ENCODE data around the gene WNK1.

DNA sequence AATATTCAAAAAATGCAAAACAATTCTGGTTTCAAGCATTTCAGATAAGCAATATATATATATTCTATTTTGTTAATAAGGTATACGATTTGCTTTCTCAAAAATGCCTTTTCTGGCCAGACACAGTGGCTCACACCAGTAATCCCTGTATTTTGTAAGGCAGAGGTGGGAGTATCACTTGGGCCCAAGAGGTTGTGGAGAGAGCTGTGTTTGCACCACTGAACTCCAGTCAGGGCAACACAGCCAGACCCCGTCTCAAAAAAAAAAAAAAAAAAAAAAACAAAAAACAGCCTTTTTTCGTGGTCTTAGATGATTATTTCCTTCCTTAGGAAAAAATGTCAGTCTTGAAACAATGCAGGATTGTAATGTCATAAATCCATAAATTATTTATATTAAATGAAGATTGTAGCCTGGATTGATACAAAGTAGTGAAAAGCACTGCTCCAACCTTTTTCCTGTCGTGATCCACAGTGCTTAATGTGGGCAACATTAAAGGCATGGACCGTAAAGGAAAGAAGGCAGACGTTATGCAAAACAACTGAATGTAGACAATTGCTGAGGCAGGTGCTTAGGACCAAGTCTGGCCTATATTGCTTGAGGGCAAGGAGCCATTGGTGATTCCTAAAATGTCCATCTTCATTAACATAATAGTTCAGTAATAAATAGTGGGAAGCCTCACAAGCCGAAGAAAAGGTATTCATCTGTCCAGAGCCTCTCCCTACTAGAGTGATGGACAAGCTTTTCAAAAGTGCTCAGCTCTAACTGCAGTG lies 160.3 kb downstream of the WNK1 start:
- TF ChIP-seq, protein P1, sequence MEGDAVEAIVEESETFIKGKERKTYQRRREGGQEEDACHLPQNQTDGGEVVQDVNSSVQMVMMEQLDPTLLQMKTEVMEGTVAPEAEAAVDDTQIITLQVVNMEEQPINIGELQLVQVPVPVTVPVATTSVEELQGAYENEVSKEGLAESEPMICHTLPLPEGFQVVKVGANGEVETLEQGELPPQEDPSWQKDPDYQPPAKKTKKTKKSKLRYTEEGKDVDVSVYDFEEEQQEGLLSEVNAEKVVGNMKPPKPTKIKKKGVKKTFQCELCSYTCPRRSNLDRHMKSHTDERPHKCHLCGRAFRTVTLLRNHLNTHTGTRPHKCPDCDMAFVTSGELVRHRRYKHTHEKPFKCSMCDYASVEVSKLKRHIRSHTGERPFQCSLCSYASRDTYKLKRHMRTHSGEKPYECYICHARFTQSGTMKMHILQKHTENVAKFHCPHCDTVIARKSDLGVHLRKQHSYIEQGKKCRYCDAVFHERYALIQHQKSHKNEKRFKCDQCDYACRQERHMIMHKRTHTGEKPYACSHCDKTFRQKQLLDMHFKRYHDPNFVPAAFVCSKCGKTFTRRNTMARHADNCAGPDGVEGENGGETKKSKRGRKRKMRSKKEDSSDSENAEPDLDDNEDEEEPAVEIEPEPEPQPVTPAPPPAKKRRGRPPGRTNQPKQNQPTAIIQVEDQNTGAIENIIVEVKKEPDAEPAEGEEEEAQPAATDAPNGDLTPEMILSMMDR (IDR thresholded peaks at IDR 0.05; ENCODE audit: low read depth, low read length): no peak
- no peak for TF ChIP-seq EZH2phosphoT487 (IDR thresholded peaks at IDR 0.05; ENCODE audit: low read depth)
